Fibroblast of skin of left biceps (primary cell): ENCODE measurements around the gene ANO2.

Experiments used
- DNase-seq, 2 experiments: peaks; one replicate each; pipeline ENCODE4 v3.0.0-alpha.2; 2013; ENCODE audit warnings: low read depth in 2 of 2

ANO2 gene

DNA sequence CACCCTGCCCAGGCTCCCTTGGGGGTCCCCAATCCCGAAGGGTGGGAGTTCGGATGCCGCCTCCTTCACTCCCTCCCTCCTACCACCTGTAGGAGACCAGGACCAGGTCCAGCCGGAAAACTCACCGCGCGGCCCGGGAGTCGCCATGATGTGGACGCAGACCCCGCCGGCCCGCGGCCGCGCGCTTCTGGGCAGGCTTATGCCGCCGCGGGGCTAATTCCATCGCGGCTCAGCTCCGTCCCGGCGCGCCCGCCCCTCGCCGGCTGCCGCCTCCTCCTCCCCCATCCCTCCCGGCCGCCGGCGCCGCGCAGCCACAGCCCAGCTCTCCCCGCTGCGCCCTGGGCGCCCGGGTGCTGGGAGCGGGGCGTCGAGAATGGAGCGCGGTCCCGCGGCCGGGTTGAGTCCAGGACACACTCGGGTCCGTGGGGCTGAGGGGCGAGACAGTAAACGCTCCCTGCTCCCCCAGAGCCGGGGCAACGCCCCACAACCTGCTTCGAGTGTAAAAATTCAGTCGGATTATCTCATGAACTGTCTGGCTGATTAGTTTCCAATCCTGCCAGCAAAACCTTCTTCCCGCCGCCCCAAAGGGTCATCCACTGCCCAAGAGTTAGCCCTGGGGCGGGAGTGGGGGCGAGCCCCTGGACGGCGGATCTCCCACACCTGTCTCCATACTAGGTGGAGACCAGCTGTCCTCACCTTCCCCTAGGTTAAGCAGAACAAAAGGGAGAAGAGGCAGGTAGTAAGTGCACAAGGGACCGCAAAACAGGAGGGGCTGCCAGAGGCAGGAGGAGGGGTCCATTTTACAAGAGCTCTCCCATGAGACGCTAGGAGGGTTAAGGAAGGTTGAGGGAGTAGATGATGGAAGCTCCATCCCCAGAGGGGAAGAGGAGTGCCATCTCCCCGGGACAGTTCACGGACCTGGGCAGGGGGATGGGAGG, at the start of gene ANO2:
ANO2 (minus strand) TSS at position 189 of the 938 bp plus-strand sequence; CDS start at position 147, 42 bp downstream.
- no peak for DNase-seq

DNA sequence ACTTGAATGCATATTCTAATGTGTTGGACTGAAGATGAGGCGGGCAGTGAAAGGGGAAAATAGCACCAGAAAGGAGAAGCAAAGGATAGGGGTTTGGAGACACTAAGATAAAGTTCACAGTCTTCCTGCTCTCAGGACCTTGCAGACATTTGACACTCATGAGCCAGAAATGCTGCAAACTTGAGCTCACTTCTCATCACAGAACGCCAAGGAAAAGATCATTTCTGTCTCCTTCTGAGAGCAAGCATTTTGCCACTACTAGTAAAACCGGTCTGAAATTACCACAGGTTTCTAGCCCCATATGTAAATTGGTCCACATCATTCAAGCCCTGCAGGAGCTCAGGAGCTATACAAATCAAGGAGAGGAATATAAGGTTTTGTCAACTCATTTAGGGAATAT, 44.6 kb upstream of the ANO2 start:
- no peak for DNase-seq

DNA sequence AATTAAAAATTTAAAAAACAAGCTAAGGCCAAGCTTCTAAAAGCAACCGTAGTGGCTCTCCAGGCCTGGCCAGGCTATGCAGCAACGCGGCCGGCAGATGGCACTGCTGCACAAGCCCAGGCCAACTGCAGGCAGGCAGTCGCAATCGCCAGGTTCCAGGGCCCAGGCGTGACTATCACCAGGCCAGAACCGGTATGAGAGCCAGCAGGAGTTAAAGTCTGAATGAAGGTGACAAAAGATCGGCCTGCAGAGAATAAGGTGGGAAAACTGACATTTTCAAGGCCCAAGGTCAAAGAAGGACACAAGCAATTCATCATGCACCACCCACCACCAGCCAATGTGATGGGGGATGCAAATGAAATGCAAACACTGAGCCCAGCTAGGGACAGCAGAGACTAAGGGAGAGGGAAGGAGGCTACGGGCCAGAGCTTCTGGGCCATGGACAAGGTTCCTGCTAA, 43.6 kb upstream of the ANO2 start:
- peak; percentile 12 to 17 for DNase-seq

DNA sequence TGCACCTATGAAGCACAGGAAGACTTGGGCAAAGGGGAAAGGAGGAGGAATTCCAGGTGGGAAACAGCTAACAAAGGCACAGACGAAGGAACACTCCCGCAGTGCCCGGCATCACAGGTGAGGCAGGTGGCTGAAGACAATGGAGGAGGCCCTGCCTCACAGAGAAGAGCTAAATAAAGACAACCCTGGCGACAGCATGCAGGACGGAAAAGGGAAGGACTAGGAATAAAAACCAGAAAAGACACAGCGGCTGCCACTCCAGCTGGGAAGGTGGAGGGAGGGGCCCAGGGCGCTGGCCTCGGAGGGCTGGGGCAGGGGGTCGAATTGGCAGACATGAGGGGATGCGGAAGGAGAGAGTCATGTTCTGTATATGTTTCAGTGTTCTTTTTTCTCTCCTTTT, 43.0 kb upstream of the ANO2 start:
- no peak for DNase-seq

DNA sequence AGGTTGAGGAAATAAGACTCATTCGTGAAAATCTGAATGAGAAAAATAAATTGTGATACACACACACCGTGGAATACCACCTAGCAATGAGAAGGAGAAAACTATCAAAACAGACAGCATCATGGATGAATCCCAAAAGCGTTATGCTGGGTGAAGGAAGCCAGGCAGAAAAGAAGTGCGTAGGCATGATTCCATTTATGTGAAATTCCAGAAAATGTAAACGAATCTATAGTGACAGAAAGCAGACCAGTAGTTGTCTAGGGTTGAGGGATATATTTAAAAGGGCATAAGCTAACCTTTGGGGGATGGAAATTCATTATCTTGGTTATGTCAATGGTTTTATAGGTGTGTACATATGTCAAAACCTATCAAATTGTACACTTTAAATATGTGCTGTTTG, 42.5 kb upstream of the ANO2 start:
- DNase-seq: no peak

DNA sequence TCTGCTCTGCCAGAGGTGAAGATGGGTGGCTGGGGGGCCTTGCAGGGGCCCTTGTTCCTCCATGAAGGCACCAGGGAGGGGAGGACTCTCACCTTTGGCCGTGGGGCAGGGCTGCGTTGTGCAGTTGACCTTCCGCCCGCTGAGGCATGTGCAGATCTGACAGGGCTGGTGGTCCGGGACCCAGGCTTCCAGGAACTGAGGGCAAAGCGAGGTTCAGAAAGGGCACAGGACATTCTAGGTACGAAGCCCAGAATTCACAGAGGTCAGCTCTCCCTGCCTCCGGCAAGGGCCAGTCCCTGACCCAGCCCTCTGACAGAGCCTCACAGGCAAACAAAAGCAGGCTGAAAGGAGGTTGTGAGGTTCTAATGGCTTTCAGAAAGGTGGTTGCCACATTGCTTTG, 40.4 kb upstream of the ANO2 start:
- DNase-seq: no peak

DNA sequence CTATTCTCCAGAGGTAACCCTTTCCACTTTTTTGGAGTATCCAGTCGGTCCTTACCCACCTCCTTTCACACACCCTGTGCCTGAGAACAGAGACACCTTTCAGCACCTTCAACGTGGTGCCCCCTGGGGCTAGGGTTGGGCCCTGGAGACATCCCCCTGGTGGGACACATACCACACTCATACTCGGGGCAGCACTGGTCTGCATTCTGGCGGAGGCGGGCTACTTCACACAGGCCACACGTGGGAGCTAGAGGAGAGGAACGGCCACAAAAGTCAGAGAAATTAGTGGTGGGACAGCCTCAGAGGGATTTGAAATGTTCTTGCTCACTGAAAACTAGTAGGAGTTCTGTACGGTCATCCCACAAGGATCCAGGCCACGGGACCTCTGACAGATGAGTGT, 39.8 kb upstream of the ANO2 start:
- DNase-seq: no peak

DNA sequence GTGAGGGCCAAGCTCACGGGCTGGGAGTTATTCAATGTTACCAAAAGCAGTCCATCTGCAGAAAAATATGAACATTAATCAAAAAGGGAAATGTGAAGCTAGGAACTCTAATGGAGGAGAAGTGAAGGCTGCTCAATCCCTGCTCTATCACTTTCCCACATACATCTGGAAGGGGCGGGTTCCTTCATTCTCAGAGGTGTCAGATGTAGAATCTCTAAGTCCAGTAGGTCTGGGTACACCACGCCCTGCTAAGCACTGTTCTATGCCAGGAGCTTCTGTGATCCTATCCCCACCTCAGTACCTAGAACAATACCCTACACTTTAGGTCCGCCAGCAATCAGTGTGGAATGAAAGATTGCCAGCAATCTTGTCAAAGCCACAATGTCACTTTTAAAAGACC, 37.0 kb upstream of the ANO2 start:
- no peak for DNase-seq

DNA sequence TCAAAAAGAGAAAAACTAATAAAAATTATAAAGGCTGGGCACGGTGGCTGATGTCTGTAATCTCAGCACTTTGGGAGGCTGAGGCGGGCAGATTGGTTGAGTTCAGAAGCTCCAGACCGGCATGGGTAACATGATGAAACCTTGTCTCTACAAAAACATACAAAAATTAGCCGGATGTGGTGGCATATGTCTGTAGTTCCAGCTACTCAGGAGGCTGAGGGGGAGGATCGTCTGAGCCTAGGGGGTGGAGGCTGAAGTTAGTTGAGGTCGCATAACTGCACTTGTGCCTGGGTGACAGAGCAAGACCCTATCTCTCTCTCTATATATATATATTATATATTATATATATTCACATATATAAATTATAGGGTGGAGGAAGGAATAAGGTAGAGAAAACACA, 32.5 kb upstream of the ANO2 start:
- DNase-seq: no peak

DNA sequence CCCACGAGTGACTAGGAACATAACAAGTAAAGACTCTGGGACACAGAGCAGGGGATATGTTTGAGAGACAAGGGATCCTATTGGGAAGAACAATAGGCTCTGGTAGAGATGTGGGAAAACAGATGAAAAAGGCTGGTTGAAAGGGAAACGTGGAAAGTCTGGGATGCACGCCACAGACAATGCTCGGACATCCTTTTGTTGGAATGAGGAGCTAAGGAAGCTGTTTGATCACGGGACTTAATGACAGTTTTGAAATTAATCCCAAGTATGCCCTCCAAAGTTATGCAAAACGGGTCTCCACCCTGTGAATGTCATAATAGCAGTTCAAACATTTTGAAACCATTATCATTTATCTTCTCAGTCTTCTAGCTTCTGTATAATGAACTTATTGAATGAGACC, 31.7 kb upstream of the ANO2 start:
- DNase-seq: no peak

DNA sequence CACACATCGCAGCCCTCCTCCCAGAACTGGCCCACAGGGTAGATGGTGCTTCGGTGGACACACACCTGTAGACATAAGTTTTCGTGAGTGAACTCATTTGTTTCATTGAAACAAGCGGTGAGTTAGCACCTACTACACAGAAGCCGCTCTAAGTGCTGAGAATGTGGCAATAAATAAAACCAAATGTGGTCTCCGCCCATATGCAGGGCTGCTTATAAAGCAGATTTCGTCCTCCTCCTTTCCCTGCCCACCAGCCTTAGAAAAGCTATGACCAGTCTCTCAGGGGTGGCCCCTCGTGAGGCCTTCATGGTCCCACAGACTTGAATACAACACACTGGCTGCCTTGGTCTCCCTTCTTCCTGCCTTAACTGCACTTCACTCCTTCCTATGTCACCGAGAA, 31.1 kb upstream of the ANO2 start:
- DNase-seq: no peak

DNA sequence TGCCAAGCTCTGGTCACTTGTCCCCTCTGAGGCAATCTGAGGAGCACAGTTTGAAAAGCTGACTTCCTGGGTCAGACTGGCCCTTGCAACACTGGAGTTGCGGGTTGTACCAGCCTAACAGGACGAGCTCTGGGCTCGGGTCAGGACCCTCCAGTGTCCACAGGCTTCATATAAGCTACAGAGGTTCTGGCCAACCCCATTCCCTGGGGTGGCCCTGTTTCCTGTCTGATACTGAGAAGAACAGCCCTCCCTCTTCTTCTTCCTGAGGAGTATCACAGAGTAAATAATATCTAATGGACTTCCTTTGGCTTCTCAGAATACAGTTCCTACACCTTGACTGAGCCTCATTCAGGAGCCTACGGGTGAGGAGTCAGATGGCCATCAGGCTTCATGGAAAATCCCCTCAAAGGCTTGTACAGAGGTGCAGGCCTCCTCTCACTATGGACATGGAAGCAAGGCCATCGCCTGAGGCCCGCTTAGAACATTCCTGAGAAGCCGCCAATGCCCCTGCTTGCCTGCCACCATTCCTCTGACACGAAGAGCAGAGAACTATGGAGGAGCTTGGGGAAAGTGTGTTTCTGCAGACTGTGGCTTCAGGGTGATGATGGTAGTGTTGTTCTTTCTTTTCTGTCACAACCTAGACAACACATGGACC, 28.5 kb upstream of the ANO2 start:
- no peak for DNase-seq

DNA sequence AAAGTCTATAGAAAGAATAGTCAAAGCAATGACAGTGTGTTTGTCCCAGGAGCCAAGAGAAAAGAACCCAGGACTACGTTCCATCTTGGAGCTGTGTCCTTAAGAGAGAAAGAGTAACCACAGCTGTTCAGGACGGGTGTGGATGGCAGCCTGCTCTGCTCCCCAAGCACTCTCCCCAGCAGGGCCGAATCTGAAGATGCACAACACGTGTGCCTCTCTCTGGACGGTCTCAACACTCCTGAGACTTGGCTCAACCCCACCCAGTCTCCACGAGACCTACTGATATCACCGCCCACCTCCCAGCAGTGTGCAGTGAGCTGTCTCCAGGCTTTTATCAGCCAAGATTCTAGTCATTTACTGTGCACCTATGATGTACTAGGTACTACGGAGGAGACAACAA, 27.3 kb upstream of the ANO2 start:
- no peak for DNase-seq

DNA sequence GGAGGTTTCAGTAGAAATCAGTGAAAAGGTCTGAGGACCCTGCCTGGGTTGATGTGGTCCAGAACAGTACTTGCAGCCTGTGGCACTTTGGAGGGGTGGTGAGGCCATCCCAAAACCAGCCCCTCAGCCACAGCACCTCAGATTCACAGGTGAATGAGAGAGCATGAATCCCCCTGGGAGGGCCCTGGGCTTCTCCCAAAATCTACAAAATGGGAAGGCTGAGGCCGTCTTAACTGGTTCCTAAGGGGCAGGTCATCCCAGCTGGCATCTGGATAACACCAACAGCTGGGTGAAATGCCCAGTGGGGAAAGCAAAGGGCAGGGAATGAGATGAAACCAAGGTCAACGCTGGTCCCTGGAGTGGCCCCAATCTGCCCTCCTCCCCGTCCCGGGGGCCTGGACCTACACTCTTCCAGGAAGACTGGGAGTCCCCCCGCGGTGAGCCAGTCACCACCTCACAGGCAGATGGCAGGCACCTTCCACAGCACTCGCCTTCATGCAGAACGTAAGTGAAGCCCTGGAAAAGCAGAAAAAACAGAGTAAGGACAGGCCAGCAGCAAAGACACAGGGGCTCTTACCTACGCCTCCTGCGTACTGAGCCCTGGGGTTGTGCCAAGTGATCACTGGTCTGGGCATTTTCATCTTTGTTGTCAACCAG, 26.3 kb upstream of the ANO2 start:
- no peak for DNase-seq

DNA sequence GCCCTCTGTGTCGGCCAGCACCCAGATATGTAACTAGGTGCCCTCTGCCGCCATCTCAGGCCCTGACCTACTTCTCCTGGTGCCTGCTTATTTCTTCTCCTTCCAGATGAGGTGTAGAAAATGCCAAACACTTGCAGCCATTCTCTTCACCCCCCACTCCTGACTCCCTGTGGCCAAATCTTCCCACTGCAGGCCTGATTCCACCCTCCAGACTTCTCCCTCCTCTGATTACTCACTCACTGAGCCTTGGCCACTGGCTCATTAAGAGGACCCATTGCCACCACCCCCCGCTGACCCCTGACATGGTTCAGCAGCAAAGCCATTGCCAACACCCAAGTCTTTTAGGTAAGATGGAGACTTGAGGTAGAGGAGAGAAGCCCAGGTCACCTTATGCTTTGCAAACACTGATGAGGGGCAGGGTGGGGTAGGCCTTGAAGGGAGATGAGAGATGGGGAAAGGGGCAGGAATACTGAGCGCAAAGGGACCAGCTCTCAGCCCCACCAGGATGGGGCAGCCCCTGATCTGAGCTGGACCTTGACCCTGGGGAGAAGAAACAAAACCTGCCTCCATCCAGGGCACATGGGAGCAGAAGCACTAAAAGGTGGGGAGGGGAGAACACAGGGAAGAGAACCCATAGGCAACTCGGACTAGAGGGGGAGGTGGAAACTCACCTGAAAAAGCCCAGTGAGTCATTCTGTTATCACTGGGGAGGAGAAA, 25.1 kb upstream of the ANO2 start:
- no peak for DNase-seq

DNA sequence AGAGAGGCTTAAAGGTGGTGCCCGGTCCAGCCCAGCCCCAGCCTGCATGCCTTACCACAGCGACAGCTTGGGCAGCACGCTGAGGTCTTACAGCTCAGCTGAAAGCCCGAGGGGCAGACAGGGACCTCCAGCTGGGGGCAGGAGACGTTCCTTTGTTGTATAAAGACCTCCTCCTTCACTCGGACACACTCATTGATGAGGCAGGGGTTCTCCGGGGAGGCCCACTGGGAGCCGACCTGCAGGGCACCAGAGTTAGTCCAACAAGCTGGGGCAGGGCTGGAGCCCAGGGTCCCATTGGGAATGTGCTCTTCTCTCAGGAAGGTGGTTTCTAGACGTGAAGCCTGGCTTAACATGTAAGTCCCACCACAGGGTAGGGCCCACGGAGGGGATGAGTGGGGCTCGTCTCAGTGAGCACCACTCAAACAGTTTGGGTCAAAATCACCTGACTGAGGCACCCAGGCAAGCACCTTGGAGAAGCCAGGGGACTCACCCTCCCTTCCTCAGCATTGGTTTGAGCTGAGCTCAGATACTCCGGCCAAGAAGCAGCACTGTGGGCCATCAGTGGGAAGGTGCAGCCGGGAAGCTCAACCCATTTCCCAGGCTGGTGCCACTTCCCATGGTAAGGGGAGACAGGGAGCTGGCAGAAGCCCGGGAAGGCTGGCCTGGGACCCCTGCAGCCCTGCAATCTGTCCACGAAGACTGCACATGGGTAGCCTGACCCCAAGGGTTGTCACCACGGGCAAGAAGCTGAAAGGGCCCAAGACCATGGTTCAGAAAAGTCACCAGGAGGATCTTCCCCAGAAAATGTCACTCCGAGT, 24.3 kb upstream of the ANO2 start:
- DNase-seq: no peak

DNA sequence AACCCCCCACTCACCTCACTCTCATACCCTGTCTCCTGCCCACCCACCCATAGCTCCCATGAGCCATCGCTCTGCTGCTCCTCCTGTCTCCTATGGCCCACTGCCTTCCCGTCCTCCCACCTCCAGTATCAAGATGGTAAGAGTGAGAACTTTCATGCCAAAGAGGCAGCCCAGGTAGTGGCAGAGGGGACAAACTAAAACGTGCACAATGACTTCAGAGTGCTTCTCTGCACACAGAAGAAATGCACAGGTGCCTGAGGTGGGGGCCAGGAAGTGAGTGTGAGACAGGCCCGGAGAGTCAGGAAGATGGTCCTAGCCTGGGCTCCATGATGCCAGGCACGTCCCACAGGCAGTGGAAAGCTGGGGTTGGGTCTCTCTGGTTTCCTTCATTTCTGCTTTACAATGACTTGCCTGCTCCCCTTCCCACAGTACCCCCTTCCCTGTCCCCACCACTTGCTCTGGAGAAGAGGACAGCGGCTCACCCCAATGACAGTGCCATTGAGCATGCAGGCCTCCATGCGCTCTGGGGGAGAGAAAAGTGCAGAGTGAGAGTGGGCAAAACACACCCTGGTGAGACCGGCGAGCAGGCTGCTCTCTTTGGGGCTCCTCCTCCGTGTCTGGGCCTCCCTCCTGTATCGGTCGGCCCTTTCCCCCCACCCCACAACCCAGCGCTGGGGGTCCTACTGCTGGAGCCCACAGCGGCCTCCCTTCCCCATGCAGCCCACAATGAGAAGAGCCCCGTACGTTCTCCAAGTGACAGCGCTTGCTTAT, 22.8 kb upstream of the ANO2 start:
- no peak for DNase-seq

DNA sequence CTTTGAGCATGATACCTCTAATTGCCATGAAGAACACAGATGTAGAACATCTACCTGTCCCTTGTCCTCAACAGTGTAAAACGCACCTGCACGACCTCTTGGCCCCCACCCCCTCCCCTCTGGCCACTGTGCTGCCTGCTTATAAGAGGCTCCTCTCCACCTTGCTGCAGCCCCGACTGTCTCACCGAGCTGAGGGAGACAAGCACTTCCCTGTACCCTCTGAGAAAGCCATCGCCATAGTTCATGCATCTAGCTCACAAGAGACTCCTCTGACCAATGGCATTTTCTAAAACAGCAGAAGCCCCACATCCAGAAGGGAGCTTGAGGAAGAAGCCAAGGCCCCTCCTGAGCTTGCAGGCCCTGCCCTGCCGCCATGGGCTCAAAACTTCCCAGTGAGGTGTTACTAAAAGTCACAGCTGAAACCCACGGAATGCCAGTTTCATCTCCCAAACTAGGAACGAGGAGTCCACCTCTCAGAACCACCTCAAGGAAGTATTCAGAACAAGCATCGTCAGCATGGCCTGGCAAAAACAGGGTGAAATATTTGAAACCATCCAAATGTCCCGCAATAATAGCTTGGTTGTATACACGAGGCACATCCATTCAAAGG, 21.5 kb upstream of the ANO2 start:
- no peak for DNase-seq

DNA sequence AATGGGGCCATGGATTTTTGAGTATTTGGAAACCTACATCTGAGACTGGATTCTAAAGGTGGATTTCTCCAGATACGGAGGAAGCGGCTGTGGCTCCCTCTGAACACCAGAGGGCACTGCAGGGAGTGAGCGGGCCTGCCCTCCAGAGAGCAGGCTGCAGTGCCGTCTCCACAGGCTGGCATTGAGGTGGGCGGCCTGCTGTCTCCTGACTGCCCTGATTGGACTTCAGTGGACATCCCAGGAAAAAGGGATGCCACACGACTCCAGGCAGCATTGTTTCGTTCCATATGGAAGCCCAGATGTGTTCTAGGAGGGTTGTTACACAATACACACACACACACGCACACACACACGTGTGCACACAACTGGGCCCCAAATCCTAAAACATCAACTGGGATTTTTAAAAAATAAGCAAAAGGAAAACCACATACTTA, 20.9 kb upstream of the ANO2 start:
- no peak for DNase-seq
